Lower leg skin (tissue), 3 donors: ENCODE results near the gene CABLES1.

ENCODE experiments used
- CTCF ChIP-seq, 3 donors: fragments of 450-650 bp; IDR thresholded peaks; one replicate each; pipeline ENCODE4 v1.5.1; 2016; ENCODE audit warnings: antibody characterized with exemption in 3 of 3, mild to moderate bottlenecking in 3 of 3, moderate library complexity in 2 of 3
- POLR2A ChIP-seq, 2 donors: fragments of 450-650 bp; IDR thresholded peaks; one replicate each; pipeline ENCODE4 v1.6.1; 2016 to 2017; ENCODE audit warnings: antibody characterized with exemption in 2 of 2, mild to moderate bottlenecking in 1 of 2, moderate library complexity in 1 of 2

- no peak for TF ChIP-seq CTCF (IDR thresholded peaks at IDR 0.05)
- TF ChIP-seq POLR2A (IDR thresholded peaks at IDR 0.05) = no peak
These were observed 31.7 kb downstream of the CABLES1 start for GRCh38 chr18:23166891-23167541.
